ENCODE results near the gene NFATC3.

DNA sequence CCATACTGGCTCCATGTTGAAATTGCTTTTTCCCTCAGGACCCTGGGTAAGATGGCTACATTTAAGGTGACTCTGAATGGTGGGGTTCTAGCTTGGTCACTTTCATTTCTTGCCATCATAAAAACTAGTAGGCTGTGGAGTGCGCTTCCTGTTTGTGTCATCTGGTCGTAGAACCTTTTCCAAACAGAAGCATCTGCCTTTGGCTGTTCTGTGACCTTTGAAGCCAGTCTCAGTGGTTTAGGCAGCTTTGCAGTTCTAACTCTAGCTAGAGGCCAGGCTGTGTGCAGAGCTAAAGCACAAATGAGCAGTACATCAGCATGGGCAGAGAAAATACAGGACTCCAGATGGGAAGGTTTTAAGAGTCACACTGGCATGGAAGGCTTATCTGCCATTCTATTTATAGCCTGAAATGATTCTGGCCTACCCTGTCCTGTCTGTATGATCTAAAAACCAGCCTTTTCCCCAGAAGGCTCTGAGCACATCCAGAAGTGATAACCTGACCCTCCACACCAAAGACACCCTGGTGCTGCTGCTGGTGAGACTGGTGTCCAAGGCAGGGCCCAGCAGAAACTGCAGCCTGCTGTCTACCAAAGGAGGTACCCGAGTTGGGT is 142.1 kb downstream of the NFATC3 start:
- no peak for TF ChIP-seq POLR2AphosphoS5 (IDR thresholded peaks at IDR 0.05; ENCODE audit: low read depth, low read length)
- no peak for TF ChIP-seq POLR2A (IDR thresholded peaks at IDR 0.05; ENCODE audit: low read depth, low read length)
- TF ChIP-seq PAX5 (IDR thresholded peaks at IDR 0.05; ENCODE audit: insufficient read depth, low read length, severe bottlenecking) = no peak
- TF ChIP-seq TAF1 (IDR thresholded peaks at IDR 0.05; ENCODE audit: low read depth, low read length) = no peak

Measured in GM12891 (cell line).